CD4-positive, alpha-beta T cell treated with Interleukin-15 for 1 hour (primary cell): ENCODE results near the gene PLEKHD1.

Source experiments
- DNase-seq: peaks from one replicate; pipeline ENCODE4 v3.0.0-alpha.2; 2020

PLEKHD1 gene

GRCh38 chr14:69522026-69522425 is 37.5 kb downstream of the PLEKHD1 start:
- no peak for DNase-seq

- no peak for DNase-seq
Observed at GRCh38 chr14:69525896-69526295, 41.4 kb downstream of the PLEKHD1 start.

GRCh38 chr14:69527635-69528034 is 43.1 kb downstream of the PLEKHD1 start:
- no peak for DNase-seq

GRCh38 chr14:69528143-69528542 is 43.6 kb downstream of the PLEKHD1 start:
- DNase-seq: no peak

- DNase-seq: no peak
Observed at GRCh38 chr14:69528930-69529329, 44.4 kb downstream of the PLEKHD1 start.

GRCh38 chr14:69529563-69529962 is 45.0 kb downstream of the PLEKHD1 start:
- DNase-seq: no peak

GRCh38 chr14:69530095-69530494 is 45.6 kb downstream of the PLEKHD1 start:
- no peak for DNase-seq

- no peak for DNase-seq
Observed at GRCh38 chr14:69531135-69531534, 46.6 kb downstream of the PLEKHD1 start.

- no peak for DNase-seq
Observed at GRCh38 chr14:69532561-69533340, 48.2 kb downstream of the PLEKHD1 start.

GRCh38 chr14:69535230-69535848 is 50.8 kb downstream of the PLEKHD1 start:
- no peak for DNase-seq

GRCh38 chr14:69536971-69537370 is 52.4 kb downstream of the PLEKHD1 start:
- DNase-seq: peak; percentile 18

GRCh38 chr14:69537900-69538299 is 53.4 kb downstream of the PLEKHD1 start:
- no peak for DNase-seq

- DNase-seq: no peak
Observed at GRCh38 chr14:69538766-69539165, 54.2 kb downstream of the PLEKHD1 start.

GRCh38 chr14:69539631-69540410 is 55.3 kb downstream of the PLEKHD1 start:
- DNase-seq: peak; percentile 52

GRCh38 chr14:69540654-69541335 is 56.3 kb downstream of the PLEKHD1 start:
- DNase-seq: no peak

GRCh38 chr14:69542311-69542710 is 57.8 kb downstream of the PLEKHD1 start:
- no peak for DNase-seq

GRCh38 chr14:69543341-69544115 is 59.0 kb downstream of the PLEKHD1 start:
- peak; percentile 82 for DNase-seq

GRCh38 chr14:69547701-69548348 is 63.3 kb downstream of the PLEKHD1 start:
- no peak for DNase-seq

- no peak for DNase-seq
Observed at GRCh38 chr14:69548566-69548965, 64.0 kb downstream of the PLEKHD1 start.

GRCh38 chr14:69551511-69551910 is 67.0 kb downstream of the PLEKHD1 start:
- no peak for DNase-seq

GRCh38 chr14:69553252-69553651 is 68.7 kb downstream of the PLEKHD1 start:
- no peak for DNase-seq

- DNase-seq: no peak
Observed at GRCh38 chr14:69554500-69554899, 70.0 kb downstream of the PLEKHD1 start.
